ENCODE results near the gene IL9R.
"Not testable (repeated sequence)": the region's sequence is repeated elsewhere in the genome, so short reads cannot be mapped to it uniquely, and the experiment has no call there.

Gene IL9R

GRCh38 chrX:155998761-155999510, 1.4 kb downstream of the IL9R start:
- no peak for DNase-seq

GRCh38 chrX:155999751-156000150, 2.3 kb downstream of the IL9R start:
- not testable (repeated sequence) for DNase-seq

- DNase-seq, result no peak
Measured at GRCh38 chrX:156000361-156000926, 2.9 kb downstream of the IL9R start.

GRCh38 chrX:156001001-156001666, 3.6 kb downstream of the IL9R start:
- no peak for DNase-seq

- DNase-seq, result no peak
Measured at GRCh38 chrX:156001667-156002021, 4.1 kb downstream of the IL9R start.

- DNase-seq, result no peak
Measured at GRCh38 chrX:156002507-156002906, 5.0 kb downstream of the IL9R start.

GRCh38 chrX:156003486-156004185, 6.1 kb downstream of the IL9R start:
- DNase-seq, result no peak

- DNase-seq, result no peak
Measured at GRCh38 chrX:156004256-156004655, 6.8 kb downstream of the IL9R start.

- DNase-seq, result no peak
Measured at GRCh38 chrX:156004740-156005139, 7.2 kb downstream of the IL9R start.

- DNase-seq, result no peak
Measured at GRCh38 chrX:156005144-156005543, 7.6 kb downstream of the IL9R start.

GRCh38 chrX:156006468-156006867, 9.0 kb downstream of the IL9R start:
- not testable (repeated sequence) for DNase-seq

GRCh38 chrX:156008379-156008778, 10.9 kb downstream of the IL9R start:
- DNase-seq, result not testable (repeated sequence)

- DNase-seq, result no peak
Measured at GRCh38 chrX:156008915-156009314, 11.4 kb downstream of the IL9R start.

- DNase-seq, result not testable (repeated sequence)
Measured at GRCh38 chrX:156009691-156010090, 12.2 kb downstream of the IL9R start.

- DNase-seq, result not testable (repeated sequence)
Measured at GRCh38 chrX:156013286-156013953, 15.9 kb downstream of the IL9R start.

GRCh38 chrX:156019846-156020245, 22.4 kb downstream of the IL9R start:
- DNase-seq, result not testable (repeated sequence)

GRCh38 chrX:156023002-156023401, 25.5 kb downstream of the IL9R start:
- not testable (repeated sequence) for DNase-seq

- DNase-seq, result not testable (repeated sequence)
Measured at GRCh38 chrX:156024949-156025492, 27.5 kb downstream of the IL9R start.

GRCh38 chrX:156028653-156029237, 31.2 kb downstream of the IL9R start:
- DNase-seq, result not testable (repeated sequence)

GRCh38 chrX:156029296-156029695, 31.8 kb downstream of the IL9R start:
- DNase-seq, result not testable (repeated sequence)

- not testable (repeated sequence) for DNase-seq
Measured at GRCh38 chrX:156029707-156030442, 32.4 kb downstream of the IL9R start.

Data from suppressor macrophage treated with lipopolysaccharide for 1 hour (primary cell).